ENCODE results near the gene LIPH.
"Not testable (repeated sequence)": the region's sequence is repeated elsewhere in the genome, so short reads cannot be mapped to it uniquely, and the experiment has no call there.

Gene LIPH

DNA sequence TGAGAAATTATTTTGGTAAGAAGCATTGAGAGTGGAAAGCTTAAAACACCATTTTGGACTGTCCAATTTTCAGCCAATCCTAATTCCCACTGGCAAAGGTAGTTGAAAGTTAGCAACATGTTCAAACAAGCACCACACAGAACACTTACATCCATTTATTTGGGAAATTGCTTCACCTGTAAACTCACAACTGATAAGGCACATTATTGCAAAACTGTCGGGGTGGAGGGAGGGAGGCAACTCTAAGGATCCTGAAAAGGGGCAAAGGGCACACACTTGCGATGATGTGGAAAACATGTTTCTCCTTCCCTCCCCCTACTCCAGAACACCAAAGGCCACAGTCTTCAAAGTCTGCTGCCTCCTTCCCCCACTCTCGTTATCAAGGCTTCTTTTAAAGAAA lies 62.9 kb downstream of the LIPH start:
- in situ Hi-C loops (cut with HindIII; ENCODE audit: low sequenced_read_pairs) = no loop called here

- in situ Hi-C loops (cut with HindIII; ENCODE audit: low sequenced_read_pairs) = no loop called here
Observed at GRCh38 chr3:185488465-185488864, 63.9 kb downstream of the LIPH start.

- in situ Hi-C loops (cut with HindIII; ENCODE audit: low sequenced_read_pairs) = no loop called here
Observed at GRCh38 chr3:185486394-185486793, 66.0 kb downstream of the LIPH start.

- in situ Hi-C loops (cut with HindIII; ENCODE audit: low sequenced_read_pairs) = no loop called here
Observed at GRCh38 chr3:185484296-185484695, 68.1 kb downstream of the LIPH start.

DNA sequence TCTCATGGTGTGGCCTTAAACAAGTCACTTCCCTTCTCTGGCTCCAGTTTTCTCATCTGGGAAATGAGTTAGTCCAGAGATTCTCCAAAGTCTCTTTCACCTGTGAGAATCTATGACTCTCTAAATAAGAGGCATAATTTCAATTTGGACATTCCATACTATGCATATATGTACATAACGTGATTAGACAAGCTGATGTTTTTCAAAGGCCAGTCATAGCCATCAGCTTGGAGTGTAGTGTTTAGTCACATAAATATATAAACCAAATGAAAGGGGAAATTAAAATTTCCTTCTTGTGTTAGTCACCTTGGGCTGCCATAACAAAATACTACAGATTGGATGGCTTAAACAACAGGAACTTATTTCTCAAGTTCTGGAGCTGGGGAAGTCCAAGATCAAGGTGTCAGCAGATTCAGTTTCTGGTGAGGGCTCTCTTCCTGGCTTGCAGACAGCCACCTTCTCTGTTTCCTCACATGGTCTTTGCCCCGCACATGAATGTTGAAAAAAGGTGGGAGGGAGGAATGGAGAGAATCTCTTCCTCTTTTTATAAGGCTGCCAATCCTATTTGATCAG lies 72.9 kb downstream of the LIPH start:
- in situ Hi-C loops (cut with HindIII; ENCODE audit: low sequenced_read_pairs) = no loop called here

GRCh38 chr3:185477316-185477715 lies 75.1 kb downstream of the LIPH start:
- in situ Hi-C loops (cut with HindIII; ENCODE audit: low sequenced_read_pairs) = no loop called here

DNA sequence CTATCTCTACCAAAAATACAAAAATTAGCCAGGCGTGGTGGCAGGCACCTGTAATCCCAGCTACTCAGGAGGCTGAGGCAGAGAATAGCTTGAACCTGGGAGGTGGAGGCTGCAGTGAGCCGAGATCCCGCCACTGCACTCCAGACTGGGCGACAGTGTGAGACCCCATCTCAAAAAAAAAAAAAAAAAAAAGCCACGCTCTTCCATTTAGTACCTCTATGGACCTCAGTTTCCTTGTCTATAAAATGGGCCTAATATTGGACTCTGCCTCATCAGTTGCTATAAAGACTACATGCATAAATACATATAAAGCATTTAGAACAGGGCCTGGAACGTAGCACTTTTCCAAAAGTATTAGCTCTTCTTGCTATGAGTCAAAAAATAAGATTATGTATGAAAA lies 77.5 kb downstream of the LIPH start:
- in situ Hi-C loops (cut with HindIII; ENCODE audit: low sequenced_read_pairs) = not testable (repeated sequence)

GRCh38 chr3:185473290-185473815 lies 79.0 kb downstream of the LIPH start:
- in situ Hi-C loops (cut with HindIII; ENCODE audit: low sequenced_read_pairs) = no loop called here

GRCh38 chr3:185470323-185470722 lies 82.1 kb downstream of the LIPH start:
- in situ Hi-C loops (cut with HindIII; ENCODE audit: low sequenced_read_pairs) = no loop called here

DNA sequence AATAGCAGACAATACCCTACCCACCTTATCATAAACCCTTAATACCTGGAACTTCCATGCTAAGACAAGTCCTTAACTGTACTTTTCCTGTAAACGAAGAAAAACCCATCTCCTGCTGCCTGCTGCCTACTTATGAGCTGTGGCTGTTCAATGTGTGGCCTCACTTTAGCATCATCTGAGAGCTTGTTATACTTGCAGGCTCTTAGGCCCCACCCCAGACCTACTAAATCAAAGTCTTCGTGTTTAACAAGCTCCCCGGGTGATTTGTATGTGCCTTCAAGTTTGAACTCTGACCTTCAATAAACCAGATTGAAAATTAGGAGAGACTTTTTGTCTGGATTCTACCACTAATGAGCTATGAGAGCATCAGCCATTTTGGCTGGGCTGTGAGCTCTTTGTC lies 82.8 kb downstream of the LIPH start:
- in situ Hi-C loops (cut with HindIII; ENCODE audit: low sequenced_read_pairs) = no loop called here

- in situ Hi-C loops (cut with HindIII; ENCODE audit: low sequenced_read_pairs) = not testable (repeated sequence)
Observed at GRCh38 chr3:185466123-185466522, 86.3 kb downstream of the LIPH start.

- in situ Hi-C loops (cut with HindIII; ENCODE audit: low sequenced_read_pairs) = no loop called here
Observed at GRCh38 chr3:185465471-185465870, 86.9 kb downstream of the LIPH start.

DNA sequence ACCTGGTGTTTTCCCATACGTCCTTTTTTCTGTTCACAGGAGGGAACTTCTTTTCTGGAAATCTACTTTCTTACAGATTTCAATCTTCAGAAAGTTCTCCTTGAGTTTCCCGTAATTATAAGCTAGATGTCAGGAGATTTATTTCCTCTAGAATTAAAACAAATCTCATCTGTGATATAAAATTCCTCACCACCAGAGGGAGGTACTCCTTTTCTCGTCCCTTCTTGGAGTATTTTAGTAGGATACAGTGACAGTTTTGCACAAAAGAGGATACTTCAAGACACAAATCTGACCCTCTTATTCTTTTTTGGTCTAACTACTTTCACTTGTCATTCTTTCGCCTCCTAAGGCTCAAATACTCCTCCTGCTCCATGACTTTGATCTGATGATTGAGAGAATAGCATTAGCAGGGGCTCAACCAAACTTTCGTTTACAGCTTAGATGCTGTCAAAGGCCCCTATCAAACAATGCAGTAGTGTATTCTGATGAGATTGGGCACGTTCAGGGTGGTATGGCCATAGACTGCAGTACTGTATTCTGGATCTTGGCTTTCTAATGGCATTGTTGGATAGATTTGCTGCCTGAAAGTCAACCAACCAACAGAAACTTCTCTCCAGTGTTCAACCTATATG lies 91.6 kb downstream of the LIPH start:
- in situ Hi-C loops (cut with HindIII; ENCODE audit: low sequenced_read_pairs) = no loop called here

GRCh38 chr3:185460309-185460708 lies 92.1 kb downstream of the LIPH start:
- in situ Hi-C loops (cut with HindIII; ENCODE audit: low sequenced_read_pairs) = no loop called here

DNA sequence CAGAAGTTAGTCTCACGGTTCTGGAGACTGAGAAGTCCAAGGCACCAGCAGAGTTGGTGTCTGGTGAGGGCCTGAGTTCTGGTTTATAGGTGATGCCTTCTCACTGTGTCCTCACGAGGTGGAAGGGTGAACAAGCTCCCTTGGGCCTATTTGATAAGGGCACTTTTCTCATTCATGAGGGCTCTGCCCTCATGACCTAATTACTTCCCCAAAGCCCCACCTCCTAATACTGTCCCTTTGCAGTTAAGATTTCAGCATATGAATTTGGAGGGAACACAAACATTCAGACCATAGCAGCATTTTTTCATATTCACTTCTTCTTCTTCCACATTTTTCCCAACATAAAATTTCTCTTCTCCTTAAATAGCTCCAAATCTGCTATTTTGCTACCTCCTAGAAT lies 95.0 kb downstream of the LIPH start:
- in situ Hi-C loops (cut with HindIII; ENCODE audit: low sequenced_read_pairs) = no loop called here
